K562 (cell line): Measurements from ENCODE around the gene AHCYL2. TPM values are rescaled to one million over a fixed set of nuclear protein-coding genes. Genes with fewer than 3 reads are reported as not detected.

Experiments used
- ARID2 ChIP-seq: fragments of 450-650 bp; IDR thresholded peaks from 2 replicates; pipeline ENCODE4 v1.6.1; 2017; ENCODE audit warnings: antibody characterized with exemption, mild to moderate bottlenecking
- BDP1 ChIP-seq: IDR thresholded peaks from 3 replicates; pipeline ENCODE4 v1.6.1; 2011; ENCODE audit not compliant: insufficient read length, insufficient read depth
- CBX1 ChIP-seq: sonication (generic); IDR thresholded peaks from 2 replicates; pipeline ENCODE4 v1.6.1; 2016; ENCODE audit warnings: antibody characterized with exemption, low read depth, mild to moderate bottlenecking
- CCAR2 ChIP-seq: fragments of 200-400 bp; formaldehyde crosslinking; IDR thresholded peaks from 2 replicates; pipeline ENCODE4 v1.6.1; 2017; ENCODE audit warnings: mild to moderate bottlenecking, low read depth, low read length
- CHD1 ChIP-seq: fragments of 200-600 bp; sonication (generic); IDR thresholded peaks from one replicate; pipeline ENCODE4 v1.6.1; 2012; ENCODE audit warnings: mild to moderate bottlenecking, moderate library complexity, low read length, inconsistent platforms
- ELF1 ChIP-seq: fragments of 200-800 bp; sonication (Bioruptor generic); IDR thresholded peaks from 2 replicates; pipeline ENCODE4 v1.6.1; 2016; ENCODE audit warnings: missing genetic modification characterization, missing compliant biosample characterization
- EP400 ChIP-seq: fragments of 450-650 bp; IDR thresholded peaks from 2 replicates; pipeline ENCODE4 v1.6.1; 2017; ENCODE audit warnings: antibody characterized with exemption, mild to moderate bottlenecking, moderate library complexity
- GTF2F1 ChIP-seq: IDR thresholded peaks from 2 replicates; pipeline ENCODE4 v1.6.1; 2011; ENCODE audit warnings: low read depth, low read length, improper control_type of control experiment
- MCM5 ChIP-seq: fragments of 450-650 bp; IDR thresholded peaks from 2 replicates; pipeline ENCODE4 v1.6.1; 2016; ENCODE audit warnings: low read depth
- MITF ChIP-seq: IDR thresholded peaks from 2 replicates; pipeline ENCODE4 v1.6.1; 2014; ENCODE audit warnings: antibody characterized with exemption
- NEUROD1 ChIP-seq: fragments of 150-350 bp; IDR thresholded peaks from 2 replicates; pipeline ENCODE4 v1.6.1; 2014; ENCODE audit warnings: borderline replicate concordance, low read length, low read depth; ENCODE audit not compliant: partially characterized antibody
- NFIC ChIP-seq: fragments of 450-650 bp; IDR thresholded peaks from 2 replicates; pipeline ENCODE4 v1.6.1; 2017; ENCODE audit warnings: mild to moderate bottlenecking, inconsistent platforms
- RBM34 ChIP-seq: fragments of 200-400 bp; formaldehyde crosslinking; IDR thresholded peaks from 2 replicates; pipeline ENCODE4 v1.6.1; 2018; ENCODE audit warnings: low read length, borderline replicate concordance; ENCODE audit not compliant: insufficient read depth
- SAFB2 ChIP-seq: fragments of 200-400 bp; formaldehyde crosslinking; IDR thresholded peaks from 2 replicates; pipeline ENCODE4 v1.6.1; 2018; ENCODE audit warnings: borderline replicate concordance, low read length, low read depth, moderate library complexity; ENCODE audit not compliant: severe bottlenecking
- SNRNP70 ChIP-seq: fragments of 200-400 bp; formaldehyde crosslinking; optimal IDR thresholded peaks from 2 replicates; pipeline ENCODE3; 2017; ENCODE audit warnings: low read depth, low read length
- SP1 ChIP-seq: sonication (generic); formaldehyde crosslinking; IDR thresholded peaks from 2 replicates; pipeline ENCODE4 v1.8.1; 2022; ENCODE audit warnings: mild to moderate bottlenecking, missing genetic modification reagents
- TGIF2 ChIP-seq: sonication (generic); formaldehyde crosslinking; IDR thresholded peaks from 2 replicates; pipeline ENCODE4 v1.8.1; 2022; ENCODE audit warnings: mild to moderate bottlenecking, missing genetic modification reagents, moderate library complexity
- ZBED1 ChIP-seq: IDR thresholded peaks from 2 replicates; pipeline ENCODE4 v1.6.1; 2014
- ZBTB8A ChIP-seq: fragments of 450-650 bp; IDR thresholded peaks from 2 replicates; pipeline ENCODE4 v1.6.1; 2018; ENCODE audit warnings: mild to moderate bottlenecking, moderate library complexity; ENCODE audit not compliant: partially characterized antibody
- ZNF316 ChIP-seq: fragments of 450-650 bp; IDR thresholded peaks from 2 replicates; pipeline ENCODE4 v1.6.1; 2016
- ZNF436 ChIP-seq: fragments of 250-450, 450-650 bp; sonication (Bioruptor Pico); formaldehyde crosslinking; IDR thresholded peaks from 2 replicates; pipeline ENCODE4 v1.7.0; 2020; ENCODE audit warnings: mild to moderate bottlenecking
- polyA plus RNA-seq, 8 experiments: library from polyadenylated mRNA; depleted of rRNA in 4 of 8; stranded (reverse) in 5 of 8; unstranded in 3 of 8; fragments of >200 nt; fragmentation: Nextera tagmentation in 2 of 8; fragmentation: Illumina TruSeq in 1 of 8; extraction: Ambion mirVana in 2 of 8; extraction: Trizol in 1 of 8; gene quantifications; 2 replicates each; pipeline versions ENCODE4 v1.2.1 to v1.2.3, GENCODE V29; 2011 to 2014; ENCODE audit warnings: inconsistent platforms in 1 of 8, missing spikeins in 1 of 8
- total RNA-seq, 7 experiments: library from RNA; depleted of rRNA in 6 of 7; stranded (reverse); fragments of >200 nt in 6 of 7; fragmentation: Illumina TruSeq in 2 of 7; extraction: Trizol in 2 of 7; gene quantifications; 2 replicates each; pipeline versions ENCODE4 v1.2.1 to v1.2.3, GENCODE V29; 2011 to 2021; ENCODE audit warnings: low replicate concordance in 1 of 7
- TF ChIP-seq, protein P1 (sequence below): fragments of 450-650 bp; formaldehyde crosslinking; IDR thresholded peaks from 2 replicates; pipeline ENCODE4 v1.4.0; 2022; ENCODE audit warnings: missing genetic modification characterization
- TF ChIP-seq, protein P2 (sequence below): fragments of 200-800 bp; sonication (Bioruptor generic); IDR thresholded peaks from 2 replicates; pipeline ENCODE4 v1.6.1; 2017; ENCODE audit warnings: missing genetic modification characterization, missing compliant biosample characterization
- TF ChIP-seq, protein P3 (sequence below): sonication (generic); formaldehyde crosslinking; IDR thresholded peaks from 2 replicates; pipeline ENCODE4 v1.8.0; 2022; ENCODE audit warnings: missing genetic modification reagents, mild to moderate bottlenecking, borderline replicate concordance
- TF ChIP-seq, protein P4 (sequence below): fragments of 250-450 bp; sonication (Bioruptor Pico); IDR thresholded peaks from 2 replicates; pipeline ENCODE4 v1.8.0; 2021; ENCODE audit warnings: mild to moderate bottlenecking, moderate library complexity

Gene AHCYL2
- total and polyA plus RNA-seq, 9 of the 15 experiments (the other 6 are each of a cell fraction or from before 2014, with no cell fraction given), result 0.93 to 10.5 (median 5.2) TPM

GRCh38 chr7:129439963-129440625 lies 215.3 kb downstream of the AHCYL2 start (continued):
- TF ChIP-seq ELF1 (tag), result no peak
- 0 out of 2 replicates have a peak, but pooled peaks have one; percentile 52 for TF ChIP-seq ARID2
- no peak for TF ChIP-seq ZBED1
- TF ChIP-seq, protein P1, sequence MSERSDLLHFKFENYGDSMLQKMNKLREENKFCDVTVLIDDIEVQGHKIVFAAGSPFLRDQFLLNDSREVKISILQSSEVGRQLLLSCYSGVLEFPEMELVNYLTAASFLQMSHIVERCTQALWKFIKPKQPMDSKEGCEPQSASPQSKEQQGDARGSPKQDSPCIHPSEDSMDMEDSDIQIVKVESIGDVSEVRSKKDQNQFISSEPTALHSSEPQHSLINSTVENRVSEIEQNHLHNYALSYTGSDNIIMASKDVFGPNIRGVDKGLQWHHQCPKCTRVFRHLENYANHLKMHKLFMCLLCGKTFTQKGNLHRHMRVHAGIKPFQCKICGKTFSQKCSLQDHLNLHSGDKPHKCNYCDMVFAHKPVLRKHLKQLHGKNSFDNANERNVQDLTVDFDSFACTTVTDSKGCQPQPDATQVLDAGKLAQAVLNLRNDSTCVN (CRISPR knock-in tag), result no peak
- TF ChIP-seq MITF, result no peak
- no peak for TF ChIP-seq TGIF2 (CRISPR knock-in tag)
- TF ChIP-seq, protein P2, sequence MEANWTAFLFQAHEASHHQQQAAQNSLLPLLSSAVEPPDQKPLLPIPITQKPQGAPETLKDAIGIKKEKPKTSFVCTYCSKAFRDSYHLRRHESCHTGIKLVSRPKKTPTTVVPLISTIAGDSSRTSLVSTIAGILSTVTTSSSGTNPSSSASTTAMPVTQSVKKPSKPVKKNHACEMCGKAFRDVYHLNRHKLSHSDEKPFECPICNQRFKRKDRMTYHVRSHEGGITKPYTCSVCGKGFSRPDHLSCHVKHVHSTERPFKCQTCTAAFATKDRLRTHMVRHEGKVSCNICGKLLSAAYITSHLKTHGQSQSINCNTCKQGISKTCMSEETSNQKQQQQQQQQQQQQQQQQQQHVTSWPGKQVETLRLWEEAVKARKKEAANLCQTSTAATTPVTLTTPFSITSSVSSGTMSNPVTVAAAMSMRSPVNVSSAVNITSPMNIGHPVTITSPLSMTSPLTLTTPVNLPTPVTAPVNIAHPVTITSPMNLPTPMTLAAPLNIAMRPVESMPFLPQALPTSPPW (CRISPR knock-in tag), result no peak
- TF ChIP-seq SNRNP70, result no peak
- TF ChIP-seq ZNF316, result no peak
- TF ChIP-seq GTF2F1, result no peak
- TF ChIP-seq SP1 (CRISPR knock-in tag), result no peak
- 0 out of 2 replicates have a peak, but pooled peaks have one; percentile 9 for TF ChIP-seq NFIC
- TF ChIP-seq ZNF436 (CRISPR knock-in tag), result no peak
- no peak for TF ChIP-seq SAFB2
- TF ChIP-seq ZBTB8A, result no peak
- no peak for TF ChIP-seq NEUROD1
- TF ChIP-seq CHD1, result no peak
- no peak for TF ChIP-seq CBX1
- no peak for TF ChIP-seq BDP1
- no peak for TF ChIP-seq EP400
- TF ChIP-seq RBM34, result no peak
- TF ChIP-seq, protein P3, sequence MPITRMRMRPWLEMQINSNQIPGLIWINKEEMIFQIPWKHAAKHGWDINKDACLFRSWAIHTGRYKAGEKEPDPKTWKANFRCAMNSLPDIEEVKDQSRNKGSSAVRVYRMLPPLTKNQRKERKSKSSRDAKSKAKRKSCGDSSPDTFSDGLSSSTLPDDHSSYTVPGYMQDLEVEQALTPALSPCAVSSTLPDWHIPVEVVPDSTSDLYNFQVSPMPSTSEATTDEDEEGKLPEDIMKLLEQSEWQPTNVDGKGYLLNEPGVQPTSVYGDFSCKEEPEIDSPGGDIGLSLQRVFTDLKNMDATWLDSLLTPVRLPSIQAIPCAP (CRISPR knock-in tag), result no peak
- TF ChIP-seq, protein P4, sequence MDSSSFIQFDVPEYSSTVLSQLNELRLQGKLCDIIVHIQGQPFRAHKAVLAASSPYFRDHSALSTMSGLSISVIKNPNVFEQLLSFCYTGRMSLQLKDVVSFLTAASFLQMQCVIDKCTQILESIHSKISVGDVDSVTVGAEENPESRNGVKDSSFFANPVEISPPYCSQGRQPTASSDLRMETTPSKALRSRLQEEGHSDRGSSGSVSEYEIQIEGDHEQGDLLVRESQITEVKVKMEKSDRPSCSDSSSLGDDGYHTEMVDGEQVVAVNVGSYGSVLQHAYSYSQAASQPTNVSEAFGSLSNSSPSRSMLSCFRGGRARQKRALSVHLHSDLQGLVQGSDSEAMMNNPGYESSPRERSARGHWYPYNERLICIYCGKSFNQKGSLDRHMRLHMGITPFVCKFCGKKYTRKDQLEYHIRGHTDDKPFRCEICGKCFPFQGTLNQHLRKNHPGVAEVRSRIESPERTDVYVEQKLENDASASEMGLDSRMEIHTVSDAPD (CRISPR knock-in tag), result no peak
- TF ChIP-seq MCM5, result no peak
- TF ChIP-seq CCAR2, result no peak
